ENCODE measurements around the gene TMEM240.
"Not testable (repeated sequence)": the region's sequence is repeated elsewhere in the genome, so short reads cannot be mapped to it uniquely, and the experiment has no call there.

Gene TMEM240

DNA sequence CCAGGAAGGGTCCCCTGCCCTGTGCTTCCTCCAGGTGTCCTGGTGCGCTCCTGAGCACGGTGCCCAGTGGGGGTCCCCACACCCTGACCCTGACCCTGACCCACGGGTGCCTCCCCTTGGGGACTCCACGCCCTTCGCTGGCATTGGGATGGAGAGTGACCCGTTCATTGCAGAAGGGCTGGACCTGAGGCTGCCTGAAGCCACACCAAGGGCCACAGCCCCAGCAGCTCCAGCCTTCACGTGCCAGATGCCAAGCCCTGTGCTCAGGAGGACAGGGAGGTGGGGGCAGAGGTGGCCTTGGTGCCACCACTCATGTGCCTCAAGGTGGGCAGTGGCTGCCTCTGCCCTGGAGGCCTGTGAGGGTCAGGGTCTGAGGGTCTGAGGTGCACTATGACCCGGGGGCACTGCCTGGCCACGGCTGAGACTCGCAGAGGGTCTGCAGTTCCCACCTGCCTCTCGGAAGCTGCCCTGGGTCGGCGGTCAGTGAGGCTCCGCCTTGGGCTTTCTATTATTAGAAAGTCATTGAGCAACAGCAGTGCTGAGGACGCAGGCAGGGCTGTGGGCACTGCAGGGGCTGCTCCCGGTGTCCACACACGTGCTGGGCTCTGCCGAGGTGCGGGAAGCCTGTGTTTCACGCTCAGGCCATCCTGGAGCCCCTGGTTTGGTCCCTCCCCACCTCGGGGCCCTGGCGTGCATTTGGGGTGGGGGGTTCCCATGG is 7.1 kb downstream of the TMEM240 start:
- H3K9ac ChIP-seq; H4K20me1 ChIP-seq (ENCODE audit: insufficient read depth); H2AFZ ChIP-seq (ENCODE audit: low read depth); H3K79me2 ChIP-seq (ENCODE audit: insufficient read depth, low read depth); H3K4me2 ChIP-seq; H3K4me3 ChIP-seq (IDR thresholded peaks at IDR 0.05; ENCODE audit: insufficient read depth, low read depth, low read length); H3K36me3 ChIP-seq (ENCODE audit: insufficient read depth); H3K4me1 ChIP-seq (ENCODE audit: low read depth, poor library complexity, severe bottlenecking); H3K27ac ChIP-seq; H3K27me3 ChIP-seq (ENCODE audit: insufficient read depth, low read depth): not testable (repeated sequence)

GRCh38 chr1:1531947-1532346 is 8.5 kb downstream of the TMEM240 start:
- no peak overlapping the region for H3K4me2 ChIP-seq
- TF ChIP-seq, protein P1, sequence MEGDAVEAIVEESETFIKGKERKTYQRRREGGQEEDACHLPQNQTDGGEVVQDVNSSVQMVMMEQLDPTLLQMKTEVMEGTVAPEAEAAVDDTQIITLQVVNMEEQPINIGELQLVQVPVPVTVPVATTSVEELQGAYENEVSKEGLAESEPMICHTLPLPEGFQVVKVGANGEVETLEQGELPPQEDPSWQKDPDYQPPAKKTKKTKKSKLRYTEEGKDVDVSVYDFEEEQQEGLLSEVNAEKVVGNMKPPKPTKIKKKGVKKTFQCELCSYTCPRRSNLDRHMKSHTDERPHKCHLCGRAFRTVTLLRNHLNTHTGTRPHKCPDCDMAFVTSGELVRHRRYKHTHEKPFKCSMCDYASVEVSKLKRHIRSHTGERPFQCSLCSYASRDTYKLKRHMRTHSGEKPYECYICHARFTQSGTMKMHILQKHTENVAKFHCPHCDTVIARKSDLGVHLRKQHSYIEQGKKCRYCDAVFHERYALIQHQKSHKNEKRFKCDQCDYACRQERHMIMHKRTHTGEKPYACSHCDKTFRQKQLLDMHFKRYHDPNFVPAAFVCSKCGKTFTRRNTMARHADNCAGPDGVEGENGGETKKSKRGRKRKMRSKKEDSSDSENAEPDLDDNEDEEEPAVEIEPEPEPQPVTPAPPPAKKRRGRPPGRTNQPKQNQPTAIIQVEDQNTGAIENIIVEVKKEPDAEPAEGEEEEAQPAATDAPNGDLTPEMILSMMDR (conservative IDR thresholded peaks at IDR 0.05; ENCODE audit: low read depth, low read length), result no peak

DNA sequence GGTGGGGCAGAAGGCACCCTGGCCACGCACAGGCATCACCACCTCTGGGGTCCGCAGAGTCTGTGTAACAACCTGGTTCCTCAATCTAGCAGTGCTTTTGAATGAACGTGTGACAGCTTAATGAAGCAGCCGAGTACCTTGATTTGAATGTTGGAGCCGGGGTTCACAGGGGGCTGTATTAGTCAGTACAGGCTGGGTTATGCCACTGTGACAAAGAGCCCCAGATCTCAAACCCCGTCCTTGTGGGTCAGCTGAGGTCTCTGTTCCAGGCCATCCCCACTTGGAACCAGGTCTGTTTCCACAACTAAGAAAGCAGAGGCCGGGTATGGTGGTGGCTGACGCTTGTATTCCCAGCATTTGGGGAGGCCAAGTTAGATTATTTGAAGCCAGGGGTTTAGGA is 10.5 kb downstream of the TMEM240 start:
- Histone ChIP-seq H3K36me3 (ENCODE audit: insufficient read depth) (peaks cover 6% of the 10 kb centered on the region; the same call in 1 of the 2 replicates), H3K4me3 (IDR thresholded peaks at IDR 0.05; ENCODE audit: insufficient read depth, low read depth, low read length) (no peak overlapping the region), H2AFZ (ENCODE audit: low read depth) (no peak overlapping the region), H3K27me3 (ENCODE audit: insufficient read depth, low read depth) (no peaks in the 10 kb centered on the region), H3K27ac (no peak overlapping the region), H3K79me2 (ENCODE audit: insufficient read depth, low read depth) (no peaks in the 10 kb centered on the region), H3K4me1 (ENCODE audit: low read depth, poor library complexity, severe bottlenecking) (no peaks in the 10 kb centered on the region), H3K4me2 (no peak overlapping the region), H4K20me1 (ENCODE audit: insufficient read depth) (no peaks in the 10 kb centered on the region), H3K9ac (no peak overlapping the region)
- TF ChIP-seq, protein P1 (conservative IDR thresholded peaks at IDR 0.05; ENCODE audit: low read depth, low read length), result no peak

More at GRCh38 chr1:1531947-1532346, 8.5 kb downstream of the TMEM240 start:
- no peak overlapping the region for H3K9ac ChIP-seq
- H3K4me1 ChIP-seq (ENCODE audit: low read depth, poor library complexity, severe bottlenecking), result no peaks in the 10 kb centered on the region
- no peak overlapping the region for H2AFZ ChIP-seq (ENCODE audit: low read depth)
- H3K27ac ChIP-seq, result no peak overlapping the region
- no peaks in the 10 kb centered on the region for H4K20me1 ChIP-seq (ENCODE audit: insufficient read depth)
- H3K27me3 ChIP-seq (ENCODE audit: insufficient read depth, low read depth), result no peaks in the 10 kb centered on the region
- no peaks in the 10 kb centered on the region for H3K79me2 ChIP-seq (ENCODE audit: insufficient read depth, low read depth)
- peaks cover 6% of the 10 kb centered on the region; the same call in 1 of the 2 replicates for H3K36me3 ChIP-seq (ENCODE audit: insufficient read depth)
- no peak overlapping the region for H3K4me3 ChIP-seq (IDR thresholded peaks at IDR 0.05; ENCODE audit: insufficient read depth, low read depth, low read length)

- Histone ChIP-seq H3K4me2 (no peak overlapping the region), H3K9ac (no peak overlapping the region)
Measured at GRCh38 chr1:1529321-1529720, 11.1 kb downstream of the TMEM240 start.

More at GRCh38 chr1:1529321-1529720, 11.1 kb downstream of the TMEM240 start:
- TF ChIP-seq, protein P1 (conservative IDR thresholded peaks at IDR 0.05; ENCODE audit: low read depth, low read length), result no peak
- Histone ChIP-seq H3K27ac (no peak overlapping the region), H3K79me2 (ENCODE audit: insufficient read depth, low read depth) (no peaks in the 10 kb centered on the region), H3K4me1 (ENCODE audit: low read depth, poor library complexity, severe bottlenecking) (no peaks in the 10 kb centered on the region), H2AFZ (ENCODE audit: low read depth) (no peak overlapping the region), H3K27me3 (ENCODE audit: insufficient read depth, low read depth) (no peaks in the 10 kb centered on the region), H3K36me3 (ENCODE audit: insufficient read depth) (peaks cover 6% of the 10 kb centered on the region; the same call in 1 of the 2 replicates), H4K20me1 (ENCODE audit: insufficient read depth) (no peaks in the 10 kb centered on the region), H3K4me3 (IDR thresholded peaks at IDR 0.05; ENCODE audit: insufficient read depth, low read depth, low read length) (no peak overlapping the region)

All from KMS-11 (cell line).